ENCODE data around the gene SPACA1.
A peak's percentile ranks its signal among the peaks of the same experiment; 100 is the strongest.

Gene SPACA1

DNA sequence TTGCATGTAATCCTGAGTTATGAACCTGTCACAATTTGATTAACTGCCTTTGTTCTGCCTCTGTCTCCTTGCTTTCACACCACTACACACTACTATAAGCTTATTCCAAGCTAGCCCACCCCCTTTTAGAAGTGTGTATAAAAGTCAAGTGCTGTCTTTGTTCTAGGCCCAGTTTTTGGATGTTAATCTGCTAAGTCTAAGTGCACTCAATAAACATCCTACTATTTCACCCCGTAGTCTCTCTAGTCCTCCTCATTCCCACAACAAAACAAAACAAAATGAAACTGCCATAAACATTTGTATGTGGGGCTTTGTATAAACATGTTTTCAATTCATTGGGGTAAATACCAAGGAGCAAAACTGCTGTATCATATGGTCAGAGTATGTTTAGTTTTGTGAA lies 16.1 kb upstream of the SPACA1 start (continued):
- TF ChIP-seq, protein P1, sequence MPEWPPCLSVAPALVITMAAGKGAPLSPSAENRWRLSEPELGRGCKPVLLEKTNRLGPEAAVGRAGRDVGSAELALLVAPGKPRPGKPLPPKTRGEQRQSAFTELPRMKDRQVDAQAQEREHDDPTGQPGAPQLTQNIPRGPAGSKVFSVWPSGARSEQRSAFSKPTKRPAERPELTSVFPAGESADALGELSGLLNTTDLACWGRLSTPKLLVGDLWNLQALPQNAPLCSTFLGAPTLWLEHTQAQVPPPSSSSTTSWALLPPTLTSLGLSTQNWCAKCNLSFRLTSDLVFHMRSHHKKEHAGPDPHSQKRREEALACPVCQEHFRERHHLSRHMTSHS (tag by site-specific recombination; IDR thresholded peaks at IDR 0.05): no peak
- no peak for TF ChIP-seq WT1 (tag by site-specific recombination; IDR thresholded peaks at IDR 0.05)
- no peak for TF ChIP-seq ZFHX2 (tag by site-specific recombination; conservative IDR thresholded peaks at IDR 0.05)
- TF ChIP-seq, protein P2, sequence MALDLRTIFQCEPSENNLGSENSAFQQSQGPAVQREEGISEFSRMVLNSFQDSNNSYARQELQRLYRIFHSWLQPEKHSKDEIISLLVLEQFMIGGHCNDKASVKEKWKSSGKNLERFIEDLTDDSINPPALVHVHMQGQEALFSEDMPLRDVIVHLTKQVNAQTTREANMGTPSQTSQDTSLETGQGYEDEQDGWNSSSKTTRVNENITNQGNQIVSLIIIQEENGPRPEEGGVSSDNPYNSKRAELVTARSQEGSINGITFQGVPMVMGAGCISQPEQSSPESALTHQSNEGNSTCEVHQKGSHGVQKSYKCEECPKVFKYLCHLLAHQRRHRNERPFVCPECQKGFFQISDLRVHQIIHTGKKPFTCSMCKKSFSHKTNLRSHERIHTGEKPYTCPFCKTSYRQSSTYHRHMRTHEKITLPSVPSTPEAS (tag by site-specific recombination; IDR thresholded peaks at IDR 0.05): no peak
- TF ChIP-seq, protein P3, sequence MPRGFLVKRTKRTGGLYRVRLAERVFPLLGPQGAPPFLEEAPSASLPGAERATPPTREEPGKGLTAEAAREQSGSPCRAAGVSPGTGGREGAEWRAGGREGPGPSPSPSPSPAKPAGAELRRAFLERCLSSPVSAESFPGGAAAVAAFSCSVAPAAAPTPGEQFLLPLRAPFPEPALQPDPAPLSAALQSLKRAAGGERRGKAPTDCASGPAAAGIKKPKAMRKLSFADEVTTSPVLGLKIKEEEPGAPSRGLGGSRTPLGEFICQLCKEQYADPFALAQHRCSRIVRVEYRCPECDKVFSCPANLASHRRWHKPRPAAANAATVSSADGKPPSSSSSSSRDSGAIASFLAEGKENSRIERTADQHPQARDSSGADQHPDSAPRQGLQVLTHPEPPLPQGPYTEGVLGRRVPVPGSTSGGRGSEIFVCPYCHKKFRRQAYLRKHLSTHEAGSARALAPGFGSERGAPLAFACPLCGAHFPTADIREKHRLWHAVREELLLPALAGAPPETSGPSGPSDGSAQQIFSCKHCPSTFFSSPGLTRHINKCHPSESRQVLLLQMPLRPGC (tag by site-specific recombination; IDR thresholded peaks at IDR 0.05): no peak
- no peak for TF ChIP-seq ZBTB21 (tag by site-specific recombination; IDR thresholded peaks at IDR 0.05)
- TF ChIP-seq ZNF140 (tag by site-specific recombination; IDR thresholded peaks at IDR 0.05): no peak
- no peak for TF ChIP-seq ZSCAN23 (tag by site-specific recombination; IDR thresholded peaks at IDR 0.05)
- TF ChIP-seq KLF8 (tag by site-specific recombination; IDR thresholded peaks at IDR 0.05): 0 out of 2 replicates have a peak, but pooled peaks have one; percentile 34
- TF ChIP-seq ZNF10 (tag by site-specific recombination; IDR thresholded peaks at IDR 0.05): no peak
- no peak for TF ChIP-seq MZF1 (tag by site-specific recombination; IDR thresholded peaks at IDR 0.05; ENCODE audit: borderline replicate concordance)
- no peak for TF ChIP-seq ZSCAN30 (tag by site-specific recombination; IDR thresholded peaks at IDR 0.05)
- no peak for TF ChIP-seq ZNF19 (tag by site-specific recombination; IDR thresholded peaks at IDR 0.05; ENCODE audit: low read depth)
- TF ChIP-seq TRIM28 (IDR thresholded peaks at IDR 0.05; ENCODE audit: borderline replicate concordance, low read length): peak; percentile 100
- no peak for TF ChIP-seq ZBTB48 (tag by site-specific recombination; IDR thresholded peaks at IDR 0.05)
- TF ChIP-seq, protein P4, sequence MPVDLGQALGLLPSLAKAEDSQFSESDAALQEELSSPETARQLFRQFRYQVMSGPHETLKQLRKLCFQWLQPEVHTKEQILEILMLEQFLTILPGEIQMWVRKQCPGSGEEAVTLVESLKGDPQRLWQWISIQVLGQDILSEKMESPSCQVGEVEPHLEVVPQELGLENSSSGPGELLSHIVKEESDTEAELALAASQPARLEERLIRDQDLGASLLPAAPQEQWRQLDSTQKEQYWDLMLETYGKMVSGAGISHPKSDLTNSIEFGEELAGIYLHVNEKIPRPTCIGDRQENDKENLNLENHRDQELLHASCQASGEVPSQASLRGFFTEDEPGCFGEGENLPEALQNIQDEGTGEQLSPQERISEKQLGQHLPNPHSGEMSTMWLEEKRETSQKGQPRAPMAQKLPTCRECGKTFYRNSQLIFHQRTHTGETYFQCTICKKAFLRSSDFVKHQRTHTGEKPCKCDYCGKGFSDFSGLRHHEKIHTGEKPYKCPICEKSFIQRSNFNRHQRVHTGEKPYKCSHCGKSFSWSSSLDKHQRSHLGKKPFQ (tag by site-specific recombination; IDR thresholded peaks at IDR 0.05): no peak
- no peak for TF ChIP-seq GFI1B (tag by site-specific recombination; IDR thresholded peaks at IDR 0.05)
- TF ChIP-seq ZNF138 (tag by site-specific recombination; IDR thresholded peaks at IDR 0.05; ENCODE audit: borderline replicate concordance): no peak
- TF ChIP-seq SP3 (tag by site-specific recombination; IDR thresholded peaks at IDR 0.05): no peak
- TF ChIP-seq ZNF16 (tag by site-specific recombination; IDR thresholded peaks at IDR 0.05; ENCODE audit: low read depth): no peak
- TF ChIP-seq BCL11A (tag by site-specific recombination; IDR thresholded peaks at IDR 0.05; ENCODE audit: low read depth): no peak
- no peak for TF ChIP-seq MEIS1 (CRISPR knock-in tag; IDR thresholded peaks at IDR 0.05; ENCODE audit: borderline replicate concordance)
- no peak for TF ChIP-seq ZIC2 (tag by site-specific recombination; IDR thresholded peaks at IDR 0.05)
- TF ChIP-seq YY2 (tag by site-specific recombination; IDR thresholded peaks at IDR 0.05): no peak
- TF ChIP-seq, protein P5, sequence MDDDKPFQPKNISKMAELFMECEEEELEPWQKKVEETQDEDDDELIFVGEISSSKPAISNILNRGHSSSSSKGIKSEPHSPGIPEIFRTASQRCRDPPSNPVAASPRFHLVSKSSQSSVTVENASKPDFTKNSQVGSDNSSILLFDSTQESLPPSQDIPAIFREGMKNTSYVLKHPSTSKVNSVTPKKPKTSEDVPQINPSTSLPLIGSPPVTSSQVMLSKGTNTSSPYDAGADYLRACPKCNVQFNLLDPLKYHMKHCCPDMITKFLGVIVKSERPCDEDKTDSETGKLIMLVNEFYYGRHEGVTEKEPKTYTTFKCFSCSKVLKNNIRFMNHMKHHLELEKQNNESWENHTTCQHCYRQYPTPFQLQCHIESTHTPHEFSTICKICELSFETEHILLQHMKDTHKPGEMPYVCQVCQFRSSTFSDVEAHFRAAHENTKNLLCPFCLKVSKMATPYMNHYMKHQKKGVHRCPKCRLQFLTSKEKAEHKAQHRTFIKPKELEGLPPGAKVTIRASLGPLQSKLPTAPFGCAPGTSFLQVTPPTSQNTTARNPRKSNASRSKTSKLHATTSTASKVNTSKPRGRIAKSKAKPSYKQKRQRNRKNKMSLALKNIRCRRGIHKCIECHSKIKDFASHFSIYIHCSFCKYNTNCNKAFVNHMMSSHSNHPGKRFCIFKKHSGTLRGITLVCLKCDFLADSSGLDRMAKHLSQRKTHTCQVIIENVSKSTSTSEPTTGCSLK (tag by site-specific recombination; IDR thresholded peaks at IDR 0.05): no peak
- no peak for TF ChIP-seq ZNF629 (tag by site-specific recombination; IDR thresholded peaks at IDR 0.05)
- TF ChIP-seq, protein P6, sequence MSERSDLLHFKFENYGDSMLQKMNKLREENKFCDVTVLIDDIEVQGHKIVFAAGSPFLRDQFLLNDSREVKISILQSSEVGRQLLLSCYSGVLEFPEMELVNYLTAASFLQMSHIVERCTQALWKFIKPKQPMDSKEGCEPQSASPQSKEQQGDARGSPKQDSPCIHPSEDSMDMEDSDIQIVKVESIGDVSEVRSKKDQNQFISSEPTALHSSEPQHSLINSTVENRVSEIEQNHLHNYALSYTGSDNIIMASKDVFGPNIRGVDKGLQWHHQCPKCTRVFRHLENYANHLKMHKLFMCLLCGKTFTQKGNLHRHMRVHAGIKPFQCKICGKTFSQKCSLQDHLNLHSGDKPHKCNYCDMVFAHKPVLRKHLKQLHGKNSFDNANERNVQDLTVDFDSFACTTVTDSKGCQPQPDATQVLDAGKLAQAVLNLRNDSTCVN (tag by site-specific recombination; optimal IDR thresholded peaks at IDR 0.05): no peak
- TF ChIP-seq, protein P7, sequence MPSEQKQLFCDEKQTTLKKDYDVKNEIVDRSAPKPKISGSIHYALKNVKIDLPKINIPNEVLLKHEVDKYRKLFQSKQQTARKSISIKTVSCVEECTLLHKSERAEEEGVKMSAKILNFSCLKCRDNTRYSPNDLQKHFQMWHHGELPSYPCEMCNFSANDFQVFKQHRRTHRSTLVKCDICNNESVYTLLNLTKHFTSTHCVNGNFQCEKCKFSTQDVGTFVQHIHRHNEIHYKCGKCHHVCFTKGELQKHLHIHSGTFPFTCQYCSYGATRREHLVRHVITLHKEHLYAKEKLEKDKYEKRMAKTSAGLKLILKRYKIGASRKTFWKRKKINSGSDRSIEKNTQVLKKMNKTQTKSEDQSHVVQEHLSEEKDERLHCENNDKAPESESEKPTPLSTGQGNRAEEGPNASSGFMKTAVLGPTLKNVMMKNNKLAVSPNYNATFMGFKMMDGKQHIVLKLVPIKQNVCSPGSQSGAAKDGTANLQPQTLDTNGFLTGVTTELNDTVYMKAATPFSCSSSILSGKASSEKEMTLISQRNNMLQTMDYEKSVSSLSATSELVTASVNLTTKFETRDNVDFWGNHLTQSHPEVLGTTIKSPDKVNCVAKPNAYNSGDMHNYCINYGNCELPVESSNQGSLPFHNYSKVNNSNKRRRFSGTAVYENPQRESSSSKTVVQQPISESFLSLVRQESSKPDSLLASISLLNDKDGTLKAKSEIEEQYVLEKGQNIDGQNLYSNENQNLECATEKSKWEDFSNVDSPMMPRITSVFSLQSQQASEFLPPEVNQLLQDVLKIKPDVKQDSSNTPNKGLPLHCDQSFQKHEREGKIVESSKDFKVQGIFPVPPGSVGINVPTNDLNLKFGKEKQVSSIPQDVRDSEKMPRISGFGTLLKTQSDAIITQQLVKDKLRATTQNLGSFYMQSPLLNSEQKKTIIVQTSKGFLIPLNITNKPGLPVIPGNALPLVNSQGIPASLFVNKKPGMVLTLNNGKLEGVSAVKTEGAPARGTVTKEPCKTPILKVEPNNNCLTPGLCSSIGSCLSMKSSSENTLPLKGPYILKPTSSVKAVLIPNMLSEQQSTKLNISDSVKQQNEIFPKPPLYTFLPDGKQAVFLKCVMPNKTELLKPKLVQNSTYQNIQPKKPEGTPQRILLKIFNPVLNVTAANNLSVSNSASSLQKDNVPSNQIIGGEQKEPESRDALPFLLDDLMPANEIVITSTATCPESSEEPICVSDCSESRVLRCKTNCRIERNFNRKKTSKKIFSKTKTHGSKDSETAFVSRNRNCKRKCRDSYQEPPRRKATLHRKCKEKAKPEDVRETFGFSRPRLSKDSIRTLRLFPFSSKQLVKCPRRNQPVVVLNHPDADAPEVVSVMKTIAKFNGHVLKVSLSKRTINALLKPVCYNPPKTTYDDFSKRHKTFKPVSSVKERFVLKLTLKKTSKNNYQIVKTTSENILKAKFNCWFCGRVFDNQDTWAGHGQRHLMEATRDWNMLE (tag by site-specific recombination; conservative IDR thresholded peaks at IDR 0.05; ENCODE audit: low read depth): peak; percentile 49; the same call in 1 of the 2 replicates

Data from HEK293 (cell line).